ENCODE measurements around the gene NTN3.

DNA sequence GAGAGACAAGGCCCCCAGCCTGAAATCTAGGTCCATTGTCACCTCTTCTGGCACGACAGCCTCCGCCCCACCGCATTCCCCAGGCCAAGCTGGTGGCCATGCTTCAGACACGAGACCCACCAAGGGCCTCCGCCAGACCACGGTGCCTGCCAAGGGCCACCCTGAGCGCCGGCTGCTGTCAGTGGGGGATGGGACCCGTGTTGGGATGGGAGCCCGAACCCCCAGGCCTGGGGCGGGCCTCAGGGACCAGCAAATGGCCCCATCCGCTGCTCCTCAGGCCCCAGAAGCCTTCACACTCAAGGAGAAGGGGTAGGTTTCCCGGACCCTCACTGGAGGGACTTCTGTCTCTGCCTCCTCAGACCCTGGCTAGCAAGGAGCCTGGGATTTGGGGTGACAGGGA is 10.2 kb upstream of the NTN3 start:
- TF ChIP-seq, protein P1, sequence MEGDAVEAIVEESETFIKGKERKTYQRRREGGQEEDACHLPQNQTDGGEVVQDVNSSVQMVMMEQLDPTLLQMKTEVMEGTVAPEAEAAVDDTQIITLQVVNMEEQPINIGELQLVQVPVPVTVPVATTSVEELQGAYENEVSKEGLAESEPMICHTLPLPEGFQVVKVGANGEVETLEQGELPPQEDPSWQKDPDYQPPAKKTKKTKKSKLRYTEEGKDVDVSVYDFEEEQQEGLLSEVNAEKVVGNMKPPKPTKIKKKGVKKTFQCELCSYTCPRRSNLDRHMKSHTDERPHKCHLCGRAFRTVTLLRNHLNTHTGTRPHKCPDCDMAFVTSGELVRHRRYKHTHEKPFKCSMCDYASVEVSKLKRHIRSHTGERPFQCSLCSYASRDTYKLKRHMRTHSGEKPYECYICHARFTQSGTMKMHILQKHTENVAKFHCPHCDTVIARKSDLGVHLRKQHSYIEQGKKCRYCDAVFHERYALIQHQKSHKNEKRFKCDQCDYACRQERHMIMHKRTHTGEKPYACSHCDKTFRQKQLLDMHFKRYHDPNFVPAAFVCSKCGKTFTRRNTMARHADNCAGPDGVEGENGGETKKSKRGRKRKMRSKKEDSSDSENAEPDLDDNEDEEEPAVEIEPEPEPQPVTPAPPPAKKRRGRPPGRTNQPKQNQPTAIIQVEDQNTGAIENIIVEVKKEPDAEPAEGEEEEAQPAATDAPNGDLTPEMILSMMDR (IDR thresholded peaks at IDR 0.05; ENCODE audit: low read depth, low read length, poor library complexity, severe bottlenecking): no peak
- TF ChIP-seq EZH2phosphoT487 (IDR thresholded peaks at IDR 0.05; ENCODE audit: borderline replicate concordance, low read length): no peak
